Endodermal cell (in vitro differentiated cells): ENCODE measurements around the gene EHD3. TPM values are rescaled to one million over a fixed set of nuclear protein-coding genes. Genes with fewer than 3 reads are reported as not detected.
A peak's percentile ranks its signal among the peaks of the same experiment; 100 is the strongest.

Experiments
- DNase-seq: peaks from one replicate; pipeline ENCODE4 v3.0.0-alpha.2; 2017
- H3K27ac ChIP-seq: 2 replicates; pipeline ENCODE4 v1.5.1; 2013; ENCODE audit warnings: mild to moderate bottlenecking, low read depth, low read length, moderate library complexity
- H3K27me3 ChIP-seq: 2 replicates; pipeline ENCODE4 v1.6.1; 2013; ENCODE audit warnings: mild to moderate bottlenecking, low read length, moderate library complexity; ENCODE audit not compliant: insufficient read depth, control insufficient read depth, poor library complexity, severe bottlenecking
- H3K36me3 ChIP-seq: 2 replicates; pipeline ENCODE4 v1.7.0; 2013; ENCODE audit warnings: mild to moderate bottlenecking, low read length, moderate library complexity; ENCODE audit not compliant: control insufficient read depth, insufficient read depth
- H3K4me1 ChIP-seq: one replicate; pipeline ENCODE4 v1.7.0; 2013; ENCODE audit warnings: low read length; ENCODE audit not compliant: control insufficient read depth, insufficient read depth
- H3K4me3 ChIP-seq: 2 replicates; pipeline ENCODE4 v1.5.1; 2013; ENCODE audit warnings: mild to moderate bottlenecking, low read length, moderate library complexity
- H3K9ac ChIP-seq: 2 replicates; pipeline ENCODE4 v1.6.1; 2013; ENCODE audit warnings: mild to moderate bottlenecking, low read length, moderate library complexity; ENCODE audit not compliant: poor library complexity, severe bottlenecking; ENCODE audit errors: extremely low read depth
- H3K9me3 ChIP-seq: 2 replicates; pipeline ENCODE4 v1.6.1; 2013; ENCODE audit warnings: mild to moderate bottlenecking, low read length, moderate library complexity; ENCODE audit not compliant: control insufficient read depth
- H3K27ac Mint-ChIP-seq: 2 replicates; pipeline ENCODE4 v1.8.0; 2020; ENCODE audit warnings: mixed read lengths
- H3K27me3 Mint-ChIP-seq: 2 replicates; pipeline ENCODE4 v1.8.0; 2021; ENCODE audit warnings: mild to moderate bottlenecking, mixed read lengths; ENCODE audit not compliant: insufficient read depth
- H3K36me3 Mint-ChIP-seq: 2 replicates; pipeline ENCODE4 v1.8.0; 2020; ENCODE audit warnings: low read depth, mixed read lengths
- H3K4me1 Mint-ChIP-seq: 2 replicates; pipeline ENCODE4 v1.8.0; 2020; ENCODE audit warnings: mixed read lengths
- H3K4me3 Mint-ChIP-seq: 2 replicates; pipeline ENCODE4 v1.8.0; 2020; ENCODE audit warnings: mild to moderate bottlenecking, moderate library complexity, mixed read lengths
- H3K9me3 Mint-ChIP-seq: 2 replicates; pipeline ENCODE4 v1.8.0; 2020; ENCODE audit warnings: mild to moderate bottlenecking, mixed read lengths
- WGBS, 2 experiments: methylation state at CpG; one replicate each; pipeline versions ENCODE4 v1.1.5 to v1.1.7; 2013; ENCODE audit warnings: missing lambda C conversion rate in 2 of 2, mixed read lengths in 1 of 2; ENCODE audit not compliant: insufficient coverage in 1 of 2, insufficient read length in 1 of 2; 5-methylcytosine and 5-hydroxymethylcytosine counted together
- total RNA-seq, 2 donors: library from RNA; stranded (reverse); fragmentation: NEBNext Ultra II Directional in 1 of 2; extraction: Animal tissue kit (Norgen Biotek cat#: 25700) in 1 of 2; gene quantifications; 2 replicates in 1 of 2; 3 replicates in 1 of 2; pipeline ENCODE4 v1.2.1, GENCODE V29; 2021
- TF ChIP-seq, protein P1 (sequence below): fragments of 200-600 bp; sonication (generic); conservative IDR thresholded peaks from 2 replicates; pipeline ENCODE4 v1.5.0; 2021; ENCODE audit warnings: antibody characterized with exemption, mild to moderate bottlenecking

EHD3 gene
- total RNA-seq, 2 donors from 2014 or later = 10.7 to 15.5 TPM

DNA sequence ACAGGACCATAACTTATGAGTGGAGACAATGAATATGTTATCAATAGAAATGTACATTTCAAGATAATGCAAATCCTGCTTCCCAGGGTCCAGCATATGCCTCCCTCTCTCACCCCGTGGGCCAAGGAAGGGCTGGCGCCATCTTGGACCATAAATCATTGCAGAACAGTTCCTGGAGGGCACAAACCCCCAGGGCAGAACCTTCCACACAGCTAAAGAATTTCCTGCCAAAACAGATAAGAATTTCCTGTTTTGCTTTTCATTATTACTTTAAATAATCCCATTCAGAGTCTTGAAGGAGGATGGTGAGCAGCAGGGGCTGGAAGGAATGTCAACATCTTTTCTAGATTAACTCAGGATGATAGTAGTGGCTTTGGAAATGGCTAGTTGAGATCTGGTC, 53.7 kb downstream of the EHD3 start:
- no peak for DNase-seq
- no peaks in the 10 kb centered on the region for H3K27me3 ChIP-seq
- H3K36me3 Mint-ChIP-seq = no peaks in the 10 kb centered on the region
- H3K4me1 ChIP-seq = peaks cover 17% of the 10 kb centered on the region
- no peak overlapping the region for H3K4me3 Mint-ChIP-seq
- peaks cover 1% of the 10 kb centered on the region for H3K9me3 Mint-ChIP-seq
- no peak overlapping the region for H3K9ac ChIP-seq
- no peak overlapping the region for H3K27ac Mint-ChIP-seq
- H3K27ac ChIP-seq = no peak overlapping the region
- H3K4me3 ChIP-seq = no peak overlapping the region
- H3K27me3 Mint-ChIP-seq = no peaks in the 10 kb centered on the region
- H3K4me1 Mint-ChIP-seq = peaks cover 39% of the 10 kb centered on the region
- H3K36me3 ChIP-seq = no peaks in the 10 kb centered on the region
- 93 to 98% methylated on average over 2 of the region's 2 CpGs for WGBS, 2 experiments
- H3K9me3 ChIP-seq = no peaks in the 10 kb centered on the region
- TF ChIP-seq, protein P1, sequence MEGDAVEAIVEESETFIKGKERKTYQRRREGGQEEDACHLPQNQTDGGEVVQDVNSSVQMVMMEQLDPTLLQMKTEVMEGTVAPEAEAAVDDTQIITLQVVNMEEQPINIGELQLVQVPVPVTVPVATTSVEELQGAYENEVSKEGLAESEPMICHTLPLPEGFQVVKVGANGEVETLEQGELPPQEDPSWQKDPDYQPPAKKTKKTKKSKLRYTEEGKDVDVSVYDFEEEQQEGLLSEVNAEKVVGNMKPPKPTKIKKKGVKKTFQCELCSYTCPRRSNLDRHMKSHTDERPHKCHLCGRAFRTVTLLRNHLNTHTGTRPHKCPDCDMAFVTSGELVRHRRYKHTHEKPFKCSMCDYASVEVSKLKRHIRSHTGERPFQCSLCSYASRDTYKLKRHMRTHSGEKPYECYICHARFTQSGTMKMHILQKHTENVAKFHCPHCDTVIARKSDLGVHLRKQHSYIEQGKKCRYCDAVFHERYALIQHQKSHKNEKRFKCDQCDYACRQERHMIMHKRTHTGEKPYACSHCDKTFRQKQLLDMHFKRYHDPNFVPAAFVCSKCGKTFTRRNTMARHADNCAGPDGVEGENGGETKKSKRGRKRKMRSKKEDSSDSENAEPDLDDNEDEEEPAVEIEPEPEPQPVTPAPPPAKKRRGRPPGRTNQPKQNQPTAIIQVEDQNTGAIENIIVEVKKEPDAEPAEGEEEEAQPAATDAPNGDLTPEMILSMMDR = no peak

DNA sequence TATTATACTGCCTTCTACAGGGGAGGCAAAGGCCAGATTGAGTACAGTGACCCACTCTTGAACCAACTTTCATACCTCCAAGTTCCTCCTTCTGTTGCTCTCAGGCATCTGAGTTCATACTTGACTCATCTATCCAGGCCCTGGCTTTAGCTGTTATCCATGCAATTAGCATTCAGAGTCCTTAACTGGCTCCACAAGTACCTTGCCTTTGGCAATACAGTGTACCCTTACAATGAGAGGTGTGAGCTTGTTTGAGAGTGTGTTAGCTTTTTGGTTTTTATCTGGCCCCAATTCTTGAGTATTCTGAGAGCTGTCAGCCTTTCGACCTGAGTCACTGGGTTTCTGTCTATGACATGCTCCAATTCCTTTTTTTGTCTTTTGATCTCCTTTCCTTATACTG, 60.2 kb downstream of the EHD3 start:
- H3K36me3 ChIP-seq = no peaks in the 10 kb centered on the region
- Mint-ChIP-seq H3K27me3 (peaks cover 6% of the 10 kb centered on the region), H3K36me3 (no peaks in the 10 kb centered on the region), H3K4me3 (no peak overlapping the region), H3K27ac (no peak overlapping the region), H3K4me1 (peaks cover 35% of the 10 kb centered on the region), H3K9me3 (peaks cover 1% of the 10 kb centered on the region)
- DNase-seq = no peak
- H3K27me3 ChIP-seq = no peaks in the 10 kb centered on the region
- 82 to 93% methylated on average over 1 of the region's 1 CpG for WGBS, 2 experiments
- H3K9ac ChIP-seq = no peak overlapping the region
- H3K9me3 ChIP-seq = no peaks in the 10 kb centered on the region
- H3K4me3 ChIP-seq = no peak overlapping the region
- peaks cover 11% of the 10 kb centered on the region for H3K4me1 ChIP-seq
- no peak overlapping the region for H3K27ac ChIP-seq
- TF ChIP-seq, protein P1 = no peak

DNA sequence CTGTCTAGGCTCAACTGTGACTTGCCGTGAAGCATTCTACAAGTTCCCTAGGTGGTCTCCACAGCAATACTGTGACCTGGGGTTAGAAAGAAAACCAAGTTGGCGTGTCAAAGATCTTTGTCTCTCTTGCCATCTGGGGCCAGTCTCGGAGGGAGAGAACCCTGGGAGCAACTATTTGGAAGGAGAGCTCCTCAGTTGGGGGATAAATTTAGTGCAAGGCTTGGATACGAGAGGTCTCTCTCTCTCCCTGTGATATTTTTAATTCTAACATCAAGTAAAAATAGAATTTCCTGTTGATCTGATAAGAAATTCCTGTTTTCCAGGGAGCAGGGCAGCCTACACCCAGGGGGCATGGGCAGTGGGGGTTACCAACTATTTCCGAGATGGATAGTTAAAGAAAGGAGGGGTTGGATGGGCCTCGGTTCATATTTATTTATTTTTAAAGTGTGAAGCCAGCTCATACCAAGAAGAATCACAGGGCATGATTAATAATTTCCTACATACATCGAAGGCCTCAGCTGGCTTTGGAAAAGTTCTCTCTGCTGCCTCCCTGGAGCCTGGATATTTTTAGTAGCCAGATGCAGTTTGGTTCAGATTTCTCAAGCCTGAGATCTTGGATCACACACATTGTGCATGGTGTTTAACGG, 62.8 kb downstream of the EHD3 start:
- no peak overlapping the region for H3K9ac ChIP-seq
- 75 to 90% methylated on average over 5 to 8 of the region's 8 CpGs for WGBS, 2 experiments
- no peaks in the 10 kb centered on the region for H3K9me3 Mint-ChIP-seq
- H3K27ac ChIP-seq = peak overlapping the region; percentile 42
- TF ChIP-seq, protein P1 = no peak
- H3K4me1 ChIP-seq = peaks cover 18% of the 10 kb centered on the region
- H3K27me3 ChIP-seq = no peaks in the 10 kb centered on the region
- H3K4me3 ChIP-seq = no peak overlapping the region
- H3K4me1 Mint-ChIP-seq = peaks cover 49% of the 10 kb centered on the region
- H3K9me3 ChIP-seq = no peaks in the 10 kb centered on the region
- H3K27ac Mint-ChIP-seq = no peak overlapping the region
- H3K27me3 Mint-ChIP-seq = peaks cover 6% of the 10 kb centered on the region
- no peaks in the 10 kb centered on the region for H3K36me3 Mint-ChIP-seq
- H3K4me3 Mint-ChIP-seq = no peak overlapping the region
- DNase-seq = no peak
- H3K36me3 ChIP-seq = no peaks in the 10 kb centered on the region
